GM18861 (cell line): ENCODE measurements around the gene CDH4.

Source experiments
- ATAC-seq: cut with Tn5 transposase; IDR thresholded peaks from one replicate; pipeline ENCODE4 v1.9.1; 2021; ENCODE audit not compliant: unreplicated experiment

The CDH4 gene

GRCh38 chr20:61548069-61548468, 296.0 kb downstream of the CDH4 start:
- ATAC-seq: no peak

DNA sequence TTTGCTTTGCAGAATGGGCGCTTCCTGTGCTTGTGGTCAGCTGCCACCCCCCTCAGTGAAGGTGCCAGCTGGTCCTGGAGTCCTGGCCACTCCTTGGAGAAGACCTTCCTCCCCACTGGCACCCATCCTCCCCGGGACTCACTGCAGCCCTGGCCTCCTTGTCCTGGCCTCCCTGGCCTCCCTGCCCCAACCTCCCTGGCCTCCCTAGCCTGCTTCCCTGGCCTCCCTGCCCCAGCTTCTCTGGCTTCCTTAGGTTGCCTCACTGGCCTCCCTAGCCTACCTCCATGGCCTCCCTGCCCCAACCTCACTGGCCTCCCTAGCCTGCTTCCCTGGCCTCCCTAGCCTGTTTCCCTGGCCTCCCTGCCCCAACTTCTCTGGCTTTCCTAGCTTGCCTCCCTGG, 297.8 kb downstream of the CDH4 start:
- ATAC-seq: no peak

- no peak for ATAC-seq
These were observed 299.3 kb downstream of the CDH4 start for GRCh38 chr20:61551401-61551800.

GRCh38 chr20:61554617-61555016, 302.6 kb downstream of the CDH4 start:
- ATAC-seq: no peak

DNA sequence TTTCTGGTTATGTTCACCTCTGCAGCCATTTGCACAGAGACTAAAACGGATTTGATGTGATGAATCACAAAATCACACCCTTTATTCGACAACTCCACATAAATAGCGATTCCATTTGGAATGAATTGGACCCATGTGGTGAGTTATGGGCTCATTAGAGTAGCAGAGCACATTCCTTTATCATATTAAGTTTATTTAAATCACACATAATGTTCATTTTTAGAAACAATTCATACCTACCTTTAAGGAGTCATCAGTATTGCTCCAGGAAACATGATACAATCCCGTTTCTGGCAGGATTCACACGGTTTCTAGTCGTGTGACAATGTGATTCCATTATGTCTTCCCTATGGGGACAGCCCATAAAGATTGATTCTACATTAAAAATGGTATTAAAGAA, 303.5 kb downstream of the CDH4 start:
- ATAC-seq: no peak

DNA sequence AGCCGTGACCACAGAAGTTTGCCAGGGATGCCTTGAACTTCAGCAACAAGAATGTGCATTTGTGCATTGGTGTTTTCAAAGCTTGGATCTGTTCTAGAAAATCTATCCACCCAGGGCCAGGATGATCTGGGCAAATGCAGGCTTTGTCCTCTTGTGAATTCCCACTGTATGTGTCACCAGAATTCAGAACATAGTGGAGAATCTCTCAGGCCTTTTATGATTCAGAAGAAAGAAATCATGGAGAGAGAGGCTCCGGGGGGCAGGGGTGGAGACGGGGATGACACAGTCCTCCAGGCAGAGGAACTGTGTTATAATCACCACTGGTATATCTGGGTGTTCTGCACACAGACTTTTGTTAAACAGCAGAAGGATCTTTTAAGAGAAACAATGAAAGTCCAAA, 304.1 kb downstream of the CDH4 start:
- no peak for ATAC-seq

- no peak for ATAC-seq
These were observed 304.6 kb downstream of the CDH4 start for GRCh38 chr20:61556673-61557072.

- ATAC-seq: no peak
These were observed 305.6 kb downstream of the CDH4 start for GRCh38 chr20:61557621-61558020.

DNA sequence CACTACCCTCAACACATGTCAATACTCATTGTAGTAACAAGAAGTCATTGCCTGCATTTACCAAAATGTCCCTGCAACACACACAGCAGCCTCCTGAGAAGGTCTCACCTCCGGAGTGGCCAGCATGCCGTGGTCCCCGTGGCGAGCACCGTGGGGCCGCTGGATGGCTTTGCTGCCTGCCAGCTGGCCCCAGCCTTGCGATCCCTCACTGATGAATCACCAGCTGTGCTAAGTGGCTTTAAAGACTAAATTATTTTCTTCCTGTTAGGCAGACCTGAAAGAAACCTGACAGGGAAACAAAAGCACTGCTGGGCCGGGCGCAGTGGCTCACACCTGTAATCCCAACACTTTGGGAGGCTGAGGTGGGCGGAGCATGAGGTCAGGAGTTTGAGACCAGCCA, 306.7 kb downstream of the CDH4 start:
- no peak for ATAC-seq

GRCh38 chr20:61559706-61560315, 307.8 kb downstream of the CDH4 start:
- ATAC-seq: no peak

DNA sequence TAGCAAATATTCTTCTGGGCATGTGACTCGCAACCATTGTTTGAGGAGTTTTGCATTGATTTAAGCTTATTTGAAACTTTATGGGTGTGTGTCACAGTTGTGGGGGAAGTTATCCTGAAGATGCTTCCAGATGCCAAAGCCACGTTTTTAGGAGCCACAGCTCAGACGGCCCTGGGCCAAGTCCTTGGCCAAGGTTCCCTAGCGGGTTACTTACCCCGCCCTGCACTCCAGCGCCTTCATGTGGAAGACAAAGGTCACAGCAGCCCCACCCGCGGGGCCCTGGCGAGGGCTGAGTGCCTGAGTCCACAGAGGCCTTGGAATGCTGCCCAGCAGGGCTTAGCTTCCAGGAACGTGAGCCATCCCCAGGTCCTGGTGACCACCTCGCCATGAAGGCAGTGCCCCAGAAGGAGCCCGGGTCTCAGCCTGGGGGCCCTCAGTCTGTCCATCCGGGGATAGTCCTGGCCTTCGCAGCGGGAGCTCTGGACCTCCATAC, 308.3 kb downstream of the CDH4 start:
- ATAC-seq: no peak

- no peak for ATAC-seq
These were observed 309.2 kb downstream of the CDH4 start for GRCh38 chr20:61561111-61561830.

DNA sequence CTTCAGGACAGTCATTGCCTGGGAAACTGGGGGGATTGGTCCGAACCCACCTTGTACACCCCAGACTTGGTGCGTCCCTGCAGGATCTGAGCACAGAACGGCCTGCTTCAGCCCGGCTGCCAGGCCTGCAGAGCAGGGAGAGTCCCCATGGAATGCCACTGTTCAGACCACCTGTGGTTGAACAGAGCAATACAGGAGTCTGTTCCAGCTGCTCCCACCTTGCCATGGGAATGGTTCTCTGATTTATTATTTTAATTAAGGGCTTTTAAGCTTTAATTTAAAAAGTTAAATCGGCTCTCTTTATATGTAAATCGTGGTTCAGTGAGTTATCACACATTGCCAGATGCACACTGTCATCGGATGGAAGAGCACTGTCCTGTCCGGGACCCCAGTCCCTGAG, 310.4 kb downstream of the CDH4 start:
- ATAC-seq: no peak

GRCh38 chr20:61562897-61563504, 310.9 kb downstream of the CDH4 start:
- ATAC-seq: no peak

DNA sequence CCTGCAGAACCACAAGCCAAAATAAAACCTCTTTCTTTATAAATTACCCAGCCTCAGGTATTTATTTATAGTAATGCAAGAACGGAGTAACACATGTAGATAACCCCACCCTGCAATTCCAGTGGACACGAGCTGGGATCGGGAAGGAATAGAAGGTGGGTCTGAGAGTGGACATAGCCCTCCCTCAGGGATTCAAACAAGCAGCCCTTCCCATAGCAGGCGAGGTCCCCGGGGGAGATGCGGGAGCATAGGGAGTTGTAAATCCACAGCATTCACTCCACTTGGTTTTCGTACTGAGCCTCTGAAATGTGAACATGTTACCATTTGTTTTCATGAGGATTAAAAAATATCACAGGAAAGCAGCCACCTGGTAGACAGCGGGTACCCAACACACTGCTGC, 312.6 kb downstream of the CDH4 start:
- no peak for ATAC-seq

DNA sequence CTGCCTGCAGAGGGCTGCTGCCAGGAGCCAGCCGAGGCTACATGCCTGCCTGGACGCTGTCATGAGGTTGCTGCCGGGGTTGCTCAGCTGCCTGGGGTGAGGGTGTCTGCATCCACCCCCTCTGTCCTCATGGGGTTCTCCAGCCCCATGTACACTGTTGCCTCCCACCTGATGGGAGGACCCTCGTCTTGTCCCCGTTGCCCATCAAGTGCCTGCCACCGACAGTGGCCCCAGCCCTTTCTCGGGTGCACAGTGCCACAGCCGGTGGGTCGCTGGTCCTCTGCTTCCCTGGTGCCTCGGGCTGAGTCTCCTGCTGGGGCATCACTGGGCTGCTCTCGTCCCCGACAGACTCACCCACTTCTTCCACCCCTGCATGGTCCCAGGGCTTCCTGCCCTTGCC, 313.7 kb downstream of the CDH4 start:
- no peak for ATAC-seq

DNA sequence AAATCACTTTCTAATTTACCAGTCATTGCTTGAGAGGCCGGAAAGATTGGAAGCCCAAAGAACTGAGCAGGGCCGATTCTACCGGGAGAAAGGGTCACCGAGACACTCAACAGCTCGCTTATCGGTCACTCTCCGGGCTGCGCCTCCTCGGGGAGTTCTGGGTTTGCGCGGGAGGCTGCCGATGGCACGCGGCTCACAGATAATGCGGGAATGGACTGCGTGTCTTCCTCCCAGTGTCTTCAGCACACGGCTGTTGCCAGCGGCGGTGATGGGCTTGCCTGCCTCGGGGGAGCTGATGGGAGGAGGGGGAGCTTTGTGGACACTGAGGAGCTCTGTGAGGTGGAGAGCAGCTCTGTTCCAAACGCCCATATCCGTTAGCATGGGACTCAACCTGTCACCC, 314.6 kb downstream of the CDH4 start:
- no peak for ATAC-seq

DNA sequence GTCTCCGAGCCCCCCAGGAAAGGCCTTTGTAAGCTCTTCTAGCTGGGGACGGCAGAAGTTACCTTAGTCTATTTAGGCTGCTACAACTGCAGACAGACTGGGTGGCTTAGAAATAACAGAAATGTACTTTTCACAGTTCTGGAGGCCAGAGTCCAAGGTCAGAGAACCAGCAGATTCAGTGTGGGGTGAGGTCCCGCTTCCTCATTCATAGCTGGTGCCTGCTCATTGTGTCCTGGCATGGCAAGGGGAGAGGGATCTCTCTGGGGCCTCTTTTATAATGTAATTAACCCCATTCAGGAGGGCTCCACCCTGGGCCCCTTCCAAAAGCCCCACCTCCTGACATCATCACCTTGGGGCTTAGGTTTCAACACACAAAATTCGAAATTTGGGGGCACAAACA, 315.1 kb downstream of the CDH4 start:
- no peak for ATAC-seq

GRCh38 chr20:61569825-61570224, 317.8 kb downstream of the CDH4 start:
- ATAC-seq: no peak

DNA sequence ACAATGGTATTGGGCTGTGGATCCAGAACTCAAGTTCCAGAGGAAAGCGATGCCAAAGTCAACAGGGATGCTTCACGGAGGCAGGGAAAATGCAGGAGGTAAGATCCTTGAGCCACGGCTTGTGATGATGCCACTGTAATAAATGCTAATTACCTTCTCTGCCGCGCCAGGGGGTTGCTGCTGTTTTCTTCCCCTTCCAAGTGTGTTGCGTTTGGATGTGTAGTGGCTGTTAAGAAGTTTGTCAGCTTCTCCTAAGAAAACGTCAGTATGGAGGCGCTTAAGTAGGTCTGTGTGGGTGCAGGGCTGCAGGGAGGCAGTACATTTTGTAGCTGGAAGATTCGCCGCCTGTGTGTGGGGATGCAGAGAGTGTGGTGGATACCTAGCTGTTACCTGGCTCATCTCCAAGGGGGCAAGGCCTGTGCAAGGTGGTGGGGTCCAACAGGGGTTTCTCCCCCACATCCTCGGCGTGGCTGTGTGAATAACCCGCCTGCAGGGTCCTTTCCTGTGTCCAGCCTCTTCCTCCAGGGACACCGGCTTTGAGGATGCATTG, 318.7 kb downstream of the CDH4 start:
- ATAC-seq: no peak

DNA sequence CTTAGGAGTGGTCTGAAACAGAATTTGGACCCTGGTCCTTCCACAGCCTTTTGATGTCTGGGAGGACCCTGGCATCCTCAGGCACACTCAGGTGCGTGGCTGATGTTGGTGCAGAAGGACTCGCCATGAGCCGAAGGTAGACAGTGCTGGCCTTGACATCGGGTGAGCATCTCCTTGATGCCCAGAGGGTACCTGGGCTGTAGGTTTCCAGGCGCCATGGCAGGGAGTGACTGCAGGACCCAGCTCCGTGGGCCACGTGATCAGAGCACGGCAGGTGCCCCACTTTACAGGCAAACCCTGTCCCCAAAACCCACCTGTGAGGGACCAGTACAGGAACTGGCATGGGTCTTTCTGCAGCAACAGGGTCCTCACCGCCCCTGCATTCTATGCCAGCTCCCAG, 319.2 kb downstream of the CDH4 start:
- no peak for ATAC-seq
